Measurements from ENCODE around the gene DNAJC1. TPM values are rescaled to one million over a fixed set of nuclear protein-coding genes. Genes with fewer than 3 reads are reported as not detected.

DNAJC1 gene
- total and polyA plus RNA-seq, 3 donors from 2014 or later = 16.7 to 59.6 (median 59.0) TPM

DNA sequence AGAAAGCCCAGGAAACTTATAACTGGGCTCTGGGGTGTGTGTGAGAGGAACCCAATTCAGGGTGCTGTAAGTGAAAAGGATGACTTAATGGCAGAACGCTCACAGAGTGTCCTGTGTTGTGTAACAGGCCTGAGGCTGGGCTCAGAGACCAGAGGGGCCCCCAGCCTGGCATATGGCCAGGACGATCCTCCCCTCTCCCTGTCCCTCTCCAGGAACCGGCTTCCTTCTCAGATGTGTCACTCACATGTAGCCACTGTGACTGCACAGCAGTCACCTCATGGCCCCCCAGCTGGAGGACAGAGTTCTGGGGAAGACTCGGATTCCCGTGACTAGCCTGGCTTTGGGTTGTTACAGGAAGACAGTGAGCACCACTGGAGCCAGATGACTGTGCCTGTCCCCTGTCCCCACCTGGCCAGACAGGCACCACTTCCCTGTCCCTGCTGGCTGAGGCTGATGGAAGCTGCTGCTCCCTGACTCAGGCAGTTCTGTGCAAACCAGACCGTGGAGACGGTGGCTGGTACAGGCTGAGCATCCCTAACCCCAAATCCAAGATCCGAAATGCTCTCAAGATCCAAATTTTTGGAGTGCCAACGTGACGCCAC lies 249.0 kb downstream of the DNAJC1 start:
- H3K27me3 ChIP-seq = no peaks in the 10 kb centered on the region
- no peak overlapping the region for H3K4me3 ChIP-seq
- H3K9me3 ChIP-seq = no peaks in the 10 kb centered on the region
- intact Hi-C loops (cut with DNase I; ENCODE audit: low total_unique reads) = no loop called here
- 89 to 91% methylated on average over 10 of the region's 10 CpGs for WGBS, 2 donors
- H3K4me1 ChIP-seq = peaks cover 4% of the 10 kb centered on the region
- H3K36me3 ChIP-seq (ENCODE audit: low read depth, missing control alignments) = no peaks in the 10 kb centered on the region
- no peak overlapping the region for H3K27ac ChIP-seq
- no peak for DNase-seq
- TF ChIP-seq, protein P1, sequence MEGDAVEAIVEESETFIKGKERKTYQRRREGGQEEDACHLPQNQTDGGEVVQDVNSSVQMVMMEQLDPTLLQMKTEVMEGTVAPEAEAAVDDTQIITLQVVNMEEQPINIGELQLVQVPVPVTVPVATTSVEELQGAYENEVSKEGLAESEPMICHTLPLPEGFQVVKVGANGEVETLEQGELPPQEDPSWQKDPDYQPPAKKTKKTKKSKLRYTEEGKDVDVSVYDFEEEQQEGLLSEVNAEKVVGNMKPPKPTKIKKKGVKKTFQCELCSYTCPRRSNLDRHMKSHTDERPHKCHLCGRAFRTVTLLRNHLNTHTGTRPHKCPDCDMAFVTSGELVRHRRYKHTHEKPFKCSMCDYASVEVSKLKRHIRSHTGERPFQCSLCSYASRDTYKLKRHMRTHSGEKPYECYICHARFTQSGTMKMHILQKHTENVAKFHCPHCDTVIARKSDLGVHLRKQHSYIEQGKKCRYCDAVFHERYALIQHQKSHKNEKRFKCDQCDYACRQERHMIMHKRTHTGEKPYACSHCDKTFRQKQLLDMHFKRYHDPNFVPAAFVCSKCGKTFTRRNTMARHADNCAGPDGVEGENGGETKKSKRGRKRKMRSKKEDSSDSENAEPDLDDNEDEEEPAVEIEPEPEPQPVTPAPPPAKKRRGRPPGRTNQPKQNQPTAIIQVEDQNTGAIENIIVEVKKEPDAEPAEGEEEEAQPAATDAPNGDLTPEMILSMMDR (IDR thresholded peaks at IDR 0.05) = no peak
- no peak for TF ChIP-seq POLR2A (IDR thresholded peaks at IDR 0.05)

DNA sequence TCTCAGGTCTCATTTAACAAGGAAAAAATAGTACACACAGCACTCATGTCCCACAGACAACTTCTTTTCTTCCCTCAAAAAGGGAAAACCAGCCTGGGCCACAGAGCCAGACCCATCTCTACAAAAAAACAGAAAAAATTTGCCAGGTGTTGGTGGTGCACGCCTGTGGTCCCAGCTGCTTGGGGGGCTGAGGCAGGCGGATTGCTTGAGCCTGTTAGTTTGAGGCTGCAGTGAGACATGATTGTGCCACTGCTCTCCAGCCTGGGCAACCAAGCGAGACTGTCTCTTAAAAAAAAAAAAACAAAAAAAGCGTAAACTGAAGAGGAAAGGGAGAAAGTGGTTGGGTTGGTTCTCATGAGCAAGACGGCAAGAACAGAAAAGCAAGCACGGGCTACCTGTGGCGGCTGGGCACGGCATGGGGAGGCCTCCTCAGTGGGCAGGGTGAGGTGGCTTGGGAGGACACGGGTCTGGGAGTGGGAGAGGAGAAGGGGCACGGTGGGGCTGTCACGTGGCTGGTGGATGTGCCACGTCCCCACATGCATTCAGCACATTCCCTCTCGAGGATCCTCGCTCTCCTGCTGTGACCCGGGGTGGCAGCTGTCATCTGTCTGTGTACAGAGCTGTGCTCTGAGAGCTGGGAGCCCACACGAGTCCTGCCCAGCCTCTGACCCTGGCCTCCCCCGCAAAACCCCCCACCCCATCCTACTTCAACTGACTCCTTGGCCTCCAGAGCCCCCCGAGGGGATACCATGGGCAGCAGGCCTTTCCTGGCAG lies 249.8 kb downstream of the DNAJC1 start:
- H3K4me1 ChIP-seq = peaks cover 4% of the 10 kb centered on the region
- H3K27ac ChIP-seq = no peak overlapping the region
- no peak for TF ChIP-seq POLR2A (IDR thresholded peaks at IDR 0.05)
- TF ChIP-seq, protein P1 (IDR thresholded peaks at IDR 0.05) = no peak
- intact Hi-C loops (cut with DNase I; ENCODE audit: low total_unique reads) = no loop called here
- H3K36me3 ChIP-seq (ENCODE audit: low read depth, missing control alignments) = no peaks in the 10 kb centered on the region
- H3K9me3 ChIP-seq = no peaks in the 10 kb centered on the region
- 93 to 94% methylated on average over 17 to 18 of the region's 18 CpGs for WGBS, 2 donors
- no peaks in the 10 kb centered on the region for H3K27me3 ChIP-seq
- no peak overlapping the region for H3K4me3 ChIP-seq
- no peak for DNase-seq

DNA sequence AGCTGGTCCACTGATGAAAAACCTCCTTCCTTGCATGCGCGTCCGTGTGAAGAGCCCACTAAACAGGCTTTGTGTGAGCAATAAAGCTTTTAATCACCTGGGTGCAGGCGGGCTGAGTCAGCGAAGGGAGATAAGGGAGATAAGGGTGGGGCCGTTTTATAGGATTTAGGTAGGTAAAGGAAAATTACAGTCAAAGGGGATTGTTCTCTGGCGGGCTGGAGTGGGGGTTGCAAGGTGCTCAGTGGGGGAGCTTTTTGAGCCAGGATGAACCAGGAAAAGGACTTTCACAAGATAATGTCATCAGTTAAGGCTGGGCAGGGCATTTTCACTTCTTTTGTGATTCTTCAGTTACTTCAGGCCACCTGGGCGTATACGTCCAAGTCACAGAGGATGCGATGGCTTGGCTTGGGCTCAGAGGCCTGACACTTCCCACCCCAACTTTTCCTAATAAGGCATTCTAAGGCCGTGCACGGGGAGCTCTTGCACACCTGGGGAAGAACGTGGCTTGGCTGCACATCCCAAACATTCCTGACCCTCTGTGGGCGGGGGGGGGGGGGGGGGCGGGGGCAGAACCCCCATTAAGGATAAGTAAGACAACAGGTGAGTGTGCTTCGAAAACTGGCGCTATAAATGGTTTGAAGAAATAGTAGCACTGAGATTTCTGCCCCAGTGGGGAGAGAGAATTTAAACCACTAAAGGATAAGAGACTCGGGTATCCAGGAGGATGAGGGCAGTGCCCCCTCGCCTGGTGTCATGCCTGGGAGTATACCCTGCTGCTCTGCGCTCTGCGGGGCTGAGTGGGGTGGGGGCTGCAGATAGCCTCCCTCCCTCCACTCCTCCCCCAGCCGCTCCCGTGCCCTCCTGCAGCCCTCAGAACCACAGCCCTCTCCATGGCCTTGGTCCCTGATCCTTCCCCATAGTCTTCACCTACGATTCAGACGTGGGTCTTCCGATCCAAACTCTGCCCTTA lies 251.9 kb downstream of the DNAJC1 start:
- no peaks in the 10 kb centered on the region for H3K4me1 ChIP-seq
- H3K27me3 ChIP-seq = no peaks in the 10 kb centered on the region
- no peak for DNase-seq
- WGBS, 2 donors = 82 to 83% methylated on average over 25 to 26 of the region's 26 CpGs
- H3K4me3 ChIP-seq = no peak overlapping the region
- no peaks in the 10 kb centered on the region for H3K36me3 ChIP-seq (ENCODE audit: low read depth, missing control alignments)
- no peak for TF ChIP-seq POLR2A (IDR thresholded peaks at IDR 0.05)
- TF ChIP-seq, protein P1 (IDR thresholded peaks at IDR 0.05) = no peak
- no peaks in the 10 kb centered on the region for H3K9me3 ChIP-seq
- intact Hi-C loops (cut with DNase I; ENCODE audit: low total_unique reads) = no loop called here
- no peak overlapping the region for H3K27ac ChIP-seq

DNA sequence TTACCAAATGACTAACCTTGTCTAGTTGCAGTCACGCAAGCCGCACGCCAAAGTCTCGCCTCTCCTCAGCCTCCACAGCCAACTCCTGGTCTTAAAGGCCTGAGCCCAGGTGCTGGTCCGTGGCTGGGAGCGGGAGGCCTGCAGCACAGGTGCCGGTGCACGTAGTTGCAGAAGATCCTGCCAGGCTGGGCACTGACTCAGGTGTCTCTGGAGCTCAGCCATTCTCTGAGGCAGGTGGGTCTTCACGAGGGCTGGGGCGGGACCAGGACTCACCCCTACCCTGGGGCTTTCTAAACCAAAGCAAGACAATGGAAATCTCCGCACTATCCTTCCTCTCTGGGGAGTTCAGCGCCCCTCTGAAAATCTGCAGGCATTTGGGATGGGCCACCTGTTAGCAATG lies 253.1 kb downstream of the DNAJC1 start:
- Histone ChIP-seq H3K4me1 (no peaks in the 10 kb centered on the region), H3K27ac (no peak overlapping the region), H3K27me3 (no peaks in the 10 kb centered on the region), H3K4me3 (no peak overlapping the region), H3K36me3 (ENCODE audit: low read depth, missing control alignments) (no peaks in the 10 kb centered on the region), H3K9me3 (no peaks in the 10 kb centered on the region)
- 88 to 93% methylated on average over 12 of the region's 12 CpGs for WGBS, 2 donors
- DNase-seq = no peak
- TF ChIP-seq POLR2A (IDR thresholded peaks at IDR 0.05) = no peak
- TF ChIP-seq, protein P1 (IDR thresholded peaks at IDR 0.05) = no peak
- intact Hi-C loops (cut with DNase I; ENCODE audit: low total_unique reads) = no loop called here
